GM18502 (cell line): ENCODE data around the gene AASDH.

Source experiments
- ATAC-seq: cut with Tn5 transposase; IDR thresholded peaks from one replicate; pipeline ENCODE4 v1.9.1; 2021; ENCODE audit warnings: mild to moderate bottlenecking; ENCODE audit not compliant: unreplicated experiment, poor library complexity

The AASDH gene

GRCh38 chr4:56296526-56296925 is 90.8 kb downstream of the AASDH start:
- ATAC-seq = no peak

DNA sequence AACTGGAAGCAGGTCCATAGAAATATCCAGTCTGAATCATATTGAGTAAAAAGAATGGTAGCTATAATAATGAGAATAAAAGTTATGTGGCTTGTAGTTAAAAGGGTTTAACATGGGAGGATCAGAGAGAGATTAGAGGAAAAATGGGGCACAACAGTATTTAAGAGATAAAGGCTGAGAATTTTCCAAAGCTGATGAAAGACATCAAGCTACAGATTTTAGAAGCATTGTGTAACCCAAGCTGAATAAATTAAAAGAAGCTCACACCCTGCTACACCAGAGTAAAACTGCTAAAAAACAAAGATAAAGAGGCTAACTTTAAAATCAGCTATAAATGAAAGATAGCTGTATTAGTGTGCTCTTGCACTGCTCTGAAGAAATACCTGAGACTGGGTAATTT is 94.2 kb downstream of the AASDH start:
- ATAC-seq = no peak

DNA sequence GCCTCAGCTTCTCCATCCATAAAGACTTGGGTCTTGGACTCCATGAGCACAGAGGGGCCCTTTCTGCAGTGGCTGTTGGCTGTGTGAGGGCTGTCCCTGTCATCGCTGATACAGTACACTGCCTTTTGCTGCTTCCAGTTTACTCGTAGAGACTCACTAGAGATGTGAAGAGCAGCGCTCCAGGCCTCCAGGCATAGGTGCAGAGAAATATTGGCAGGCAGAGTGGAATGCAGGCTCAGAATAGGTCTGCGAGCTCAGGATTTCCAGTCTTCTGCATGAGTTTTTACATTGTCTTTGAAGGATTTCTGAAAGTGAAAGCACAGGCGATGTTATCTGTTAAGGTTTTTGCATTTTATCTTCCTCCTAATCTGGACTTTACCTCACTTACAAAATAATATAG is 97.4 kb downstream of the AASDH start:
- no peak for ATAC-seq

DNA sequence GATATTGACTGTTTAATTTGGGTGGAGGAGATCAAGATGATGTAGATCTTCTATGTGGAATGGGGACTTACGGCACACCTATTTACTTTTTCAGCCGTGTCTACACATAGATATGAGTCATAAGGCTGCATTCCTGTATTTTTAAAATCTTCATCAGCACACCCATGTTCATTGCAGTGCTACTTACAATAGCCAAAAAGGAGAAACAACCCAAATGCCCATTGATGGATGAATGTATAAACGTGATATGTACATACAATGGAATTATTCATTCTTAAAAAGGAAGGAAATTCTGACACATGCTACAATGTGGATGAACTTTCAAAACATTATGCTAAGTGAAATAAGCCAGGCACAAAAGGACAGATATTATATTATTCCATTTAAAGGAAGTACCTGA is 98.6 kb downstream of the AASDH start:
- no peak for ATAC-seq
